Neural progenitor cell (in vitro differentiated cells): ENCODE data around the gene SNAPIN. TPM values are rescaled to one million over a fixed set of nuclear protein-coding genes. Genes with fewer than 3 reads are reported as not detected.

Experiments
- DNase-seq: peaks from one replicate; pipeline ENCODE4 v3.0.0-alpha.2; 2016; ENCODE audit warnings: low spot score
- H2AFZ ChIP-seq: fragments of 200-600 bp; sonication (generic); replicated peaks from 2 replicates; pipeline ENCODE4 v1.6.1; 2016; ENCODE audit warnings: antibody characterized with exemption
- H3F3A ChIP-seq: fragments of 200-600 bp; sonication (generic); 2 replicates; pipeline ENCODE4 v1.6.1; 2016; ENCODE audit warnings: antibody characterized with exemption, low read depth
- H3K27ac ChIP-seq: fragments of 200-600 bp; sonication (generic); 2 replicates; pipeline ENCODE4 v1.5.1; 2016; ENCODE audit warnings: mild to moderate bottlenecking
- H3K27me3 ChIP-seq: fragments of 200-600 bp; sonication (generic); 2 replicates; pipeline ENCODE4 v1.6.1; 2016; ENCODE audit warnings: mild to moderate bottlenecking, moderate library complexity
- H3K36me3 ChIP-seq: fragments of 200-600 bp; sonication (generic); 2 replicates; pipeline ENCODE4 v1.5.1; 2016
- H3K4me1 ChIP-seq: fragments of 200-600 bp; sonication (generic); 2 replicates; pipeline ENCODE4 v1.6.1; 2016; ENCODE audit warnings: mixed run types
- H3K4me2 ChIP-seq: fragments of 200-600 bp; sonication (generic); 2 replicates; pipeline ENCODE4 v1.6.1; 2016
- H3K4me3 ChIP-seq: fragments of 200-600 bp; sonication (generic); 2 replicates; pipeline ENCODE4 v1.5.1; 2016
- H3K79me2 ChIP-seq: fragments of 200-600 bp; sonication (generic); 2 replicates; pipeline ENCODE4 v1.6.1; 2016; ENCODE audit warnings: low read depth
- H3K9ac ChIP-seq: fragments of 200-600 bp; sonication (generic); 2 replicates; pipeline ENCODE4 v1.6.1; 2016
- H3K9me3 ChIP-seq: fragments of 200-600 bp; sonication (generic); 2 replicates; pipeline ENCODE4 v1.5.1; 2016; ENCODE audit warnings: low read depth
- H4K20me1 ChIP-seq: fragments of 200-600 bp; sonication (generic); 2 replicates; pipeline ENCODE4 v1.6.1; 2016; ENCODE audit warnings: low read depth
- H3K27ac Mint-ChIP-seq: 3 replicates; pipeline ENCODE4 v1.8.0; 2021; ENCODE audit warnings: mixed read lengths
- H3K27me3 Mint-ChIP-seq: 2 replicates; pipeline ENCODE4 v1.8.0; 2022; ENCODE audit warnings: low read depth, mild to moderate bottlenecking, inconsistent platforms, moderate library complexity, mixed read lengths; ENCODE audit not compliant: insufficient read depth
- H3K36me3 Mint-ChIP-seq: 3 replicates; pipeline ENCODE4 v1.8.0; 2021; ENCODE audit warnings: mixed read lengths
- H3K4me1 Mint-ChIP-seq: 3 replicates; pipeline ENCODE4 v1.8.0; 2021; ENCODE audit warnings: mixed read lengths
- H3K4me3 Mint-ChIP-seq: 3 replicates; pipeline ENCODE4 v1.8.0; 2021; ENCODE audit warnings: mild to moderate bottlenecking, moderate library complexity, mixed read lengths
- H3K9me3 Mint-ChIP-seq: 3 replicates; pipeline ENCODE4 v1.8.0; 2020; ENCODE audit warnings: mixed read lengths
- CTCF ChIP-seq: fragments of 200-600 bp; sonication (generic); IDR thresholded peaks from 2 replicates; pipeline ENCODE4 v1.5.1; 2017; ENCODE audit warnings: antibody characterized with exemption, mild to moderate bottlenecking
- EZH2 ChIP-seq: fragments of 200-600 bp; sonication (generic); IDR thresholded peaks from 2 replicates; pipeline ENCODE4 v1.6.1; 2017; ENCODE audit warnings: antibody characterized with exemption, mild to moderate bottlenecking, moderate library complexity
- EZH2phosphoT487 ChIP-seq: fragments of 200-600 bp; sonication (generic); IDR thresholded peaks from 2 replicates; pipeline ENCODE4 v1.6.1; 2017; ENCODE audit warnings: antibody characterized with exemption
- total RNA-seq: library from RNA; depleted of rRNA; stranded (reverse); fragments of >200 nt; gene quantifications from 2 replicates; pipeline ENCODE4 v1.2.3, GENCODE V29; 2015; ENCODE audit warnings: low replicate concordance

The SNAPIN gene
- total RNA-seq, 1 donor from 2014 or later = 52.4 TPM

DNA sequence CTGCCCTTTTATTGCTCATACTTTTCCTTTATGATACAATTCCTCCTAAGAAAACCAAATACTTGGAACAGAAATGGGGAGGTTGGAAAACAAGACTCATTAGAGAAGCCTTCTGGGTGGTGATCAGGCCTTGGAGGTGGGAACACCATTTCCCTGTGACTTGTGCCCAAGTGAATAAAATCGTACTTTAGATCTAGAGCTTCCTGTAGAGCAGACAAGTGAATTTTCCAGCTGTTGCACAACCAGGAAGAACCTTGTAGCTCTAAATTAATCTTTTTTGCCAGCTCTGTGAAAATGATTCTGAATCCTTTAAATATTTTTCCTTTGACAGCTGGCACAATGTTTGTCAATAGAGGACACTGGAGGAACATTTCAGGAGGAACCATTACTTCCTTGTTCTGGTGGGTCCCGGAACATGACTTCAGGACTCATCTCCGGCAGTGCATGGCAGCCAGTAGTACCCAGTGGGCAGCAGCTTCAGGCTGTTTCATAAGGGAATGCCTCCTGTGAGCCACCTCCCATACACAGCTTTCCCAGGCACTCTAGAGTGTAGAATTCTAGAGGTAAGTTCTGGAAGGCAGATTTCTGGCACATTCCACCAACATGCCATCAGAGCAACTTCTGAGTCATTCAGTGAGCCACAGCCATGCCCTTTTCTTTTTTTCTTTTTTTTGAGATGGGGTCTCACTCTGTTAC lies 5.5 kb upstream of the SNAPIN start:
- Histone ChIP-seq H3K27ac (no peak overlapping the region), H3K4me2 (no peak overlapping the region), H4K20me1 (no peaks in the 10 kb centered on the region), H3K36me3 (no peaks in the 10 kb centered on the region), H3F3A (no peaks in the 10 kb centered on the region), H2AFZ (no peak overlapping the region), H3K4me3 (no peak overlapping the region), H3K9me3 (no peaks in the 10 kb centered on the region), H3K27me3 (no peaks in the 10 kb centered on the region), H3K9ac (no peak overlapping the region), H3K4me1 (no peaks in the 10 kb centered on the region), H3K79me2 (no peaks in the 10 kb centered on the region)
- Mint-ChIP-seq H3K4me3 (no peak overlapping the region), H3K4me1 (peaks cover 2% of the 10 kb centered on the region), H3K27ac (no peak overlapping the region), H3K9me3 (peaks cover under 1% of the 10 kb centered on the region), H3K36me3 (peaks cover under 1% of the 10 kb centered on the region), H3K27me3 (peaks cover 9% of the 10 kb centered on the region)
- TF ChIP-seq CTCF (no peak), EZH2phosphoT487 (no peak), EZH2 (no peak)
- DNase-seq = no peak

- H3K27ac ChIP-seq = no peak overlapping the region
- H3K9me3 Mint-ChIP-seq = no peaks in the 10 kb centered on the region
Measured at GRCh38 chr1:153655333-153655732, 3.2 kb upstream of the SNAPIN start.

DNA sequence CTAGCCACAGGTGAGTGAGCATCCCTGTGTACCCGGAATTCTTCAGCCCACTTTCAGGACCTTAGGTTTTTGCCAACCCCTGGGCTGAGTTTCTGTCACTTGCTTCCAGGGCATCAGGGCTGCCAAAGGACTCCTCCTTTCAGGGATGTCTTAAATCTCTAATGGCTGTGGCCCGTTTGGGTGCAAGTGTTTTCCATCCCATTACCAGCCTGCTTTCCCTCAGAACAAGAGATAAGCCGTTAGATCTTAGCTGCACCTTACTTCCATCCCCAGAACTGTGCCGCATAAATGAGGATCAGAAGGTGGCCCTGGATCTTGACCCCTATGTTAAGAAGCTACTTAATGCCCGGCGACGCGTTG lies 652 bp downstream of the SNAPIN start:
- Histone ChIP-seq H3K27me3 (no peaks in the 10 kb centered on the region), H3K4me3 (peak overlapping the region; percentile 72), H3K79me2 (peaks cover 14% of the 10 kb centered on the region), H3K27ac (no peak overlapping the region), H4K20me1 (peaks cover 19% of the 10 kb centered on the region), H3F3A (peaks cover 52% of the 10 kb centered on the region), H3K36me3 (peaks cover 15% of the 10 kb centered on the region), H3K4me2 (peak overlapping the region; percentile 85), H3K4me1 (peaks cover 5% of the 10 kb centered on the region), H3K9ac (peak overlapping the region; percentile 63), H3K9me3 (no peaks in the 10 kb centered on the region), H2AFZ (no peak overlapping the region)
- TF ChIP-seq EZH2phosphoT487 = no peak
- TF ChIP-seq CTCF = no peak
- no peak for TF ChIP-seq EZH2
- no peaks in the 10 kb centered on the region for H3K9me3 Mint-ChIP-seq
- H3K36me3 Mint-ChIP-seq = peaks cover 8% of the 10 kb centered on the region
- DNase-seq = peak; percentile 9
- peaks cover 20% of the 10 kb centered on the region for H3K4me1 Mint-ChIP-seq
- peak overlapping the region; percentile 97 for H3K4me3 Mint-ChIP-seq
- H3K27ac Mint-ChIP-seq = peak overlapping the region; percentile 53
- peaks cover 4% of the 10 kb centered on the region for H3K27me3 Mint-ChIP-seq

More at GRCh38 chr1:153655333-153655732, 3.2 kb upstream of the SNAPIN start:
- Mint-ChIP-seq H3K27ac (no peak overlapping the region), H3K4me1 (peaks cover 11% of the 10 kb centered on the region), H3K27me3 (peaks cover 8% of the 10 kb centered on the region), H3K36me3 (no peaks in the 10 kb centered on the region), H3K4me3 (peak overlapping the region; percentile 3)
- TF ChIP-seq CTCF = no peak
- TF ChIP-seq EZH2phosphoT487 = no peak
- TF ChIP-seq EZH2 = no peak
- DNase-seq = no peak
- Histone ChIP-seq H3K79me2 (peaks cover 14% of the 10 kb centered on the region), H3K9ac (no peak overlapping the region), H3K27me3 (no peaks in the 10 kb centered on the region), H4K20me1 (peaks cover 12% of the 10 kb centered on the region), H2AFZ (no peak overlapping the region), H3F3A (peaks cover 15% of the 10 kb centered on the region), H3K4me2 (no peak overlapping the region), H3K4me1 (peaks cover 5% of the 10 kb centered on the region), H3K36me3 (no peaks in the 10 kb centered on the region), H3K9me3 (no peaks in the 10 kb centered on the region), H3K4me3 (no peak overlapping the region)
